B cell (primary cell): ENCODE measurements around the gene UBR2. TPM values are rescaled to one million over a fixed set of nuclear protein-coding genes. Genes with fewer than 3 reads are reported as not detected.
"Not testable (repeated sequence)": the region's sequence is repeated elsewhere in the genome, so short reads cannot be mapped to it uniquely, and the experiment has no call there.

Source experiments
- ATAC-seq: fragments of 200-7000 bp; cut with Tn5 transposase; one replicate; pipeline ENCODE4 v1.10.0; 2021; ENCODE audit warnings: low read depth, mild to moderate bottlenecking, moderate number of reproducible peaks, moderate library complexity
- CTCF ChIA-PET: fragments of 350-600 bp; sonication (Branson Sonifier 250); formaldehyde crosslinking; loops from one replicate; lab custom pipeline; 2021; ENCODE audit warnings: antibody characterized with exemption, inconsistent platforms; lab: Charles Lee
- POLR2A ChIA-PET: fragments of 350-600 bp; sonication (Branson Sonifier 250); formaldehyde crosslinking; loops from one replicate; lab custom pipeline; 2021; ENCODE audit warnings: antibody characterized with exemption; lab: Charles Lee
- DNase-seq: peaks from one replicate; pipeline ENCODE4 v3.0.0; 2013
- H2AFZ ChIP-seq: 2 replicates; pipeline ENCODE4 v1.6.1; 2012; ENCODE audit warnings: mild to moderate bottlenecking, low read depth, low read length; ENCODE audit not compliant: insufficient read depth, poor library complexity, severe bottlenecking
- H3K27ac ChIP-seq, 2 donors: 1 replicate in 1 of 2; 2 replicates in 1 of 2; pipeline ENCODE4 v1.5.1; 2012 to 2013; ENCODE audit warnings: low read length in 2 of 2, mild to moderate bottlenecking in 2 of 2, moderate library complexity in 1 of 2
- H3K27me3 ChIP-seq, 4 experiments: fragments of 200-600 bp in 1 of 4; sonication (generic) in 1 of 4; replicated peaks in 1 of 4; 1 replicate in 2 of 4; 2 replicates in 2 of 4; pipeline versions ENCODE4 v1.6.1 to v1.7.0; 2013 to 2016; ENCODE audit warnings: low read length in 3 of 4, mild to moderate bottlenecking in 2 of 4, mixed read lengths in 1 of 4, moderate library complexity in 1 of 4; ENCODE audit not compliant: insufficient read depth in 4 of 4, control insufficient read depth in 3 of 4; ENCODE audit errors: control extremely low read depth in 1 of 4
- H3K36me3 ChIP-seq, 2 experiments: replicated peaks in 1 of 2; 1 replicate in 1 of 2; 2 replicates in 1 of 2; pipeline versions ENCODE4 v1.6.1 to v1.7.1; 2013; ENCODE audit warnings: low read length in 1 of 2; ENCODE audit not compliant: insufficient read depth in 2 of 2, control insufficient read depth in 1 of 2; ENCODE audit errors: control extremely low read depth in 1 of 2, extremely low read depth in 1 of 2
- H3K4me1 ChIP-seq, 2 donors: fragments of 200-600 bp in 1 of 2; sonication (generic) in 1 of 2; 1 replicate in 1 of 2; 2 replicates in 1 of 2; pipeline versions ENCODE4 v1.5.1 to v1.6.1; 2013 to 2017; ENCODE audit warnings: low read length in 2 of 2; ENCODE audit not compliant: control insufficient read depth in 2 of 2, insufficient read depth in 2 of 2
- H3K4me2 ChIP-seq: replicated peaks from 2 replicates; pipeline ENCODE3; 2012; ENCODE audit warnings: mild to moderate bottlenecking, low read depth, low read length; ENCODE audit not compliant: poor library complexity, severe bottlenecking
- H3K4me3 ChIP-seq, 5 experiments: fragments of 200-600 bp in 1 of 5; sonication (generic) in 1 of 5; 1 replicate in 3 of 5; 2 replicates in 2 of 5; pipeline versions ENCODE4 v1.5.1 to v1.7.0; 2011 to 2016; ENCODE audit warnings: low read length in 4 of 5, mild to moderate bottlenecking in 4 of 5, low read depth in 2 of 5, control low read depth in 1 of 5, moderate library complexity in 1 of 5; ENCODE audit not compliant: insufficient read depth in 1 of 5; ENCODE audit errors: control extremely low read depth in 1 of 5, extremely low read depth in 1 of 5
- H3K79me2 ChIP-seq: fragments of 200-600 bp; sonication (generic); one replicate; pipeline ENCODE4 v1.6.0; 2016; ENCODE audit warnings: low read length; ENCODE audit not compliant: control insufficient read depth, insufficient read depth
- H3K9ac ChIP-seq: fragments of 200-600 bp; sonication (generic); 2 replicates; pipeline ENCODE4 v1.6.1; 2017; ENCODE audit warnings: mild to moderate bottlenecking, low read length, moderate library complexity
- H3K9me3 ChIP-seq, 3 donors: one replicate each; pipeline versions ENCODE4 v1.6.1 to v1.7.1; 2013; ENCODE audit warnings: low read length in 2 of 3; ENCODE audit not compliant: control insufficient read depth in 2 of 3, insufficient read depth in 1 of 3; ENCODE audit errors: control extremely low read depth in 1 of 3
- H4K20me1 ChIP-seq: 2 replicates; pipeline ENCODE4 v1.6.0; 2012; ENCODE audit warnings: mild to moderate bottlenecking, low read length; ENCODE audit not compliant: insufficient read depth, control insufficient read depth, poor library complexity, severe bottlenecking
- H3K27ac Mint-ChIP-seq: one replicate; pipeline ENCODE4 v1.8.0; 2021; ENCODE audit warnings: mixed read lengths
- H3K27me3 Mint-ChIP-seq: one replicate; pipeline ENCODE4 v1.8.0; 2021; ENCODE audit warnings: mixed read lengths
- H3K4me1 Mint-ChIP-seq: one replicate; pipeline ENCODE4 v1.8.0; 2021; ENCODE audit warnings: mixed read lengths
- H3K4me3 Mint-ChIP-seq: one replicate; pipeline ENCODE4 v1.8.0; 2021; ENCODE audit warnings: mixed read lengths
- H3K9me3 Mint-ChIP-seq: one replicate; pipeline ENCODE4 v1.8.0; 2022; ENCODE audit warnings: mixed read lengths; ENCODE audit not compliant: insufficient read depth
- EZH2 ChIP-seq: IDR thresholded peaks from 2 replicates; pipeline ENCODE4 v1.6.1; 2012; ENCODE audit warnings: borderline replicate concordance, low read depth, mild to moderate bottlenecking, moderate library complexity, low read length; ENCODE audit not compliant: insufficient read depth, poor library complexity, severe bottlenecking
- WGBS: methylation state at CpG from one replicate; pipeline ENCODE4 v1.1.5; 2013; ENCODE audit warnings: missing lambda C conversion rate; ENCODE audit not compliant: insufficient coverage; 5-methylcytosine and 5-hydroxymethylcytosine counted together
- intact Hi-C: fragments of 100-400 bp; cut with micrococcal nuclease; formaldehyde crosslinking; loops from one replicate; pipeline ENCODE4 v1.10.0; 2022
- polyA plus RNA-seq: library from polyadenylated mRNA; depleted of rRNA; stranded (reverse); fragments of >200 nt; gene quantifications from 2 replicates; pipeline ENCODE4 v1.2.3, GENCODE V29; 2012
- total RNA-seq, 2 donors: library from RNA; stranded (reverse); fragments of 120-200 nt in 1 of 2; gene quantifications; 1 replicate in 1 of 2; 2 replicates in 1 of 2; pipeline versions ENCODE4 v1.2.3 to v1.2.4, GENCODE V29; 2013 to 2022
- TF ChIP-seq, protein P1 (sequence below): fragments of 200-600 bp; IDR thresholded peaks from one replicate; pipeline ENCODE4 v1.8.0; 2022; ENCODE audit warnings: antibody characterized with exemption, mild to moderate bottlenecking

Gene UBR2
- total and polyA plus RNA-seq, 2 donors (not counting 1 experiment from before 2014, with no cell fraction given): 9.7 to 56.2 TPM

GRCh38 chr6:42604150-42604549 is 40.3 kb downstream of the UBR2 start:
- Histone ChIP-seq H3K27ac (no peak overlapping the region), H3K9me3 (no peaks in the 10 kb centered on the region), H2AFZ (no peak overlapping the region), H3K4me1 (no peaks in the 10 kb centered on the region), H3K27me3 (no peaks in the 10 kb centered on the region), H4K20me1 (peaks cover 24% of the 10 kb centered on the region), H3K36me3 (peaks cover 8 to 46% of the 10 kb centered on the region in 2 experiments), H3K4me3 (no peak overlapping the region), H3K79me2 (peaks cover 21% of the 10 kb centered on the region), H3K9ac (no peak overlapping the region), H3K4me2 (no peak overlapping the region)
- Mint-ChIP-seq H3K9me3 (no peaks in the 10 kb centered on the region), H3K27ac (no peak overlapping the region), H3K4me3 (no peak overlapping the region), H3K4me1 (no peaks in the 10 kb centered on the region), H3K27me3 (no peaks in the 10 kb centered on the region)
- ChIA-PET CTCF (interaction anchor here (1.1 to 1.7 kb wide), 3 partner anchors 10 to 58 kb away, joined by 3 to 4 read pairs (median 4); no protein-coding TSS in a partner anchor), POLR2A (no interaction called here)
- no peak for DNase-seq
- ATAC-seq: no peak
- TF ChIP-seq EZH2: no peak
- TF ChIP-seq, protein P1, sequence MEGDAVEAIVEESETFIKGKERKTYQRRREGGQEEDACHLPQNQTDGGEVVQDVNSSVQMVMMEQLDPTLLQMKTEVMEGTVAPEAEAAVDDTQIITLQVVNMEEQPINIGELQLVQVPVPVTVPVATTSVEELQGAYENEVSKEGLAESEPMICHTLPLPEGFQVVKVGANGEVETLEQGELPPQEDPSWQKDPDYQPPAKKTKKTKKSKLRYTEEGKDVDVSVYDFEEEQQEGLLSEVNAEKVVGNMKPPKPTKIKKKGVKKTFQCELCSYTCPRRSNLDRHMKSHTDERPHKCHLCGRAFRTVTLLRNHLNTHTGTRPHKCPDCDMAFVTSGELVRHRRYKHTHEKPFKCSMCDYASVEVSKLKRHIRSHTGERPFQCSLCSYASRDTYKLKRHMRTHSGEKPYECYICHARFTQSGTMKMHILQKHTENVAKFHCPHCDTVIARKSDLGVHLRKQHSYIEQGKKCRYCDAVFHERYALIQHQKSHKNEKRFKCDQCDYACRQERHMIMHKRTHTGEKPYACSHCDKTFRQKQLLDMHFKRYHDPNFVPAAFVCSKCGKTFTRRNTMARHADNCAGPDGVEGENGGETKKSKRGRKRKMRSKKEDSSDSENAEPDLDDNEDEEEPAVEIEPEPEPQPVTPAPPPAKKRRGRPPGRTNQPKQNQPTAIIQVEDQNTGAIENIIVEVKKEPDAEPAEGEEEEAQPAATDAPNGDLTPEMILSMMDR: no peak
- intact Hi-C loops: no loop called here

- ATAC-seq, H3K4me3 Mint-ChIP-seq, H3K9ac ChIP-seq, H3K4me1 Mint-ChIP-seq, H3K27me3 Mint-ChIP-seq, H3K27me3 ChIP-seq, DNase-seq, H3K9me3 ChIP-seq, H2AFZ ChIP-seq, intact Hi-C loops, H3K27ac ChIP-seq, H3K27ac Mint-ChIP-seq, H3K9me3 Mint-ChIP-seq, H3K4me2 ChIP-seq, H3K4me3 ChIP-seq, H3K4me1 ChIP-seq: not testable (repeated sequence)
- ChIA-PET CTCF (interaction anchor here (1.4 to 1.7 kb wide), 2 partner anchors 57 kb away, joined by 4 read pairs; no protein-coding TSS in a partner anchor), POLR2A (interaction anchor here (0.7 kb wide), 1 partner anchor 567 kb away, joined by 3 read pairs; no protein-coding TSS in a partner anchor)
- WGBS: 94% methylated on average over 2 of the region's 2 CpGs
- H4K20me1 ChIP-seq: peaks cover 22% of the 10 kb centered on the region
- peaks cover 8 to 50% of the 10 kb centered on the region in 2 experiments for H3K36me3 ChIP-seq
- H3K79me2 ChIP-seq: peaks cover 16% of the 10 kb centered on the region
Measured at GRCh38 chr6:42604699-42605098, 40.9 kb downstream of the UBR2 start.
